GM19193 (cell line): ENCODE data around the gene STUM.

Experiments used
- POLR2A ChIP-seq: IDR thresholded peaks from 4 replicates; pipeline ENCODE4 v1.6.1; 2011; ENCODE audit not compliant: insufficient read depth, insufficient read length; ENCODE audit errors: extremely low read depth

STUM gene

DNA sequence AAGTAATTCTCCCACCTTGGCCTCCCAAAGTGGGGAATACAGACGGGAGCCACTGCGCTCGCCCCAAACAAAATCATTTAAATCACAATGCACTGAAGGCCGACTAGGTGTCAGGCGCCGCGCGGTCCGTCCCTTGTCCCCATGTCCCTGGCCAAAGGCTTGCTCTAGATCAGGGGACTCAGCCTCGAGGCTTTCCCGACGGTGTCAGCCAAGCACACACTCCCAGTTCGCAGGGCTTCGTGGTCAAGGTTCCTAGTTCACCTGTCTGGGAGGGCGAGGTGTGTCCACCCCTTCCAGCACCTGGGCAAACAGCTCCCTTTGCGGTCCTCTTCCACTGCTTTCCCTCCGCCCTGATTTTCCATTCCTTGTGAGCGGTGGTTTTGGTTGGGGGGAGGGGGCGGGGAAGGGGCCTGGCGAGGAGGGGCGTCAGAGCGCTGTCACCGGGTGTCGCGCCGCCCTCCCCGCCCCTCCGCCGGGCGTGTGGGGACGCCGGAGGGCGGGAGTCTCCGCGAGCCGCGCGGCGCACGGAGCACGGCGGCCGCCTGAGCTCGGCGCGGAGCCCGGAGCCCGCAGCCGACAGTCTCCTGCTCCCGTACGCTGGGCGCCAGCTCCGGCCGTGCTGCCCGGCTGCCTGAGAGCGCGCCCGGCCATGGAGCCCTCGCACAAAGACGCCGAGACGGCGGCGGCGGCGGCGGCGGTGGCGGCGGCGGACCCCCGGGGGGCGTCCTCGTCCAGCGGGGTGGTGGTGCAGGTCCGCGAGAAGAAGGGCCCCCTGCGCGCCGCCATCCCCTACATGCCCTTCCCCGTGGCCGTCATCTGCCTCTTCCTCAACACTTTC is at the start of gene STUM:
Gene STUM, plus strand, starts transcription at position 509 of the 838 bp plus-strand sequence. Its CDS starts 141 bp downstream, at position 650.
- no peak for TF ChIP-seq POLR2A

GRCh38 chr1:226506021-226506420 is 42.5 kb upstream of the STUM start:
- TF ChIP-seq POLR2A, result no peak

DNA sequence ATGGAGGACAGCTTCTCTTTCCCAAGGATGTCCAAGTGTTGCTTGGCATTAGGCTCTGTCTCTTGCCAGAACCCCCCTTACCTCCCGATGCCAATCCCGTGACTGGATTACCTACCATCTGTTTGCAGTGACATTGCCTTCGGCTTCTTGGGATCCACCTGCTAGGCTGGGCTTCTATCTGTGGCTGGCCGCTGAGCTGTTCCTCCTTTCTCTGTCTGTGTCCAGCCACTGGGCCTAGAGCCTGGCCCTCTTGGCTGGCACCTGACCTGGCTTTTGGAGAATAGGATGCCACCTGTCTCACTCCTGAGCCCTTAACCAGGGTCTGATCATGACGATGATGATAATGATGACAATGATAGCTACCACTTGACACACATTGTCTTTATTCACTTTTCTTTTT is 41.6 kb upstream of the STUM start:
- no peak for TF ChIP-seq POLR2A

DNA sequence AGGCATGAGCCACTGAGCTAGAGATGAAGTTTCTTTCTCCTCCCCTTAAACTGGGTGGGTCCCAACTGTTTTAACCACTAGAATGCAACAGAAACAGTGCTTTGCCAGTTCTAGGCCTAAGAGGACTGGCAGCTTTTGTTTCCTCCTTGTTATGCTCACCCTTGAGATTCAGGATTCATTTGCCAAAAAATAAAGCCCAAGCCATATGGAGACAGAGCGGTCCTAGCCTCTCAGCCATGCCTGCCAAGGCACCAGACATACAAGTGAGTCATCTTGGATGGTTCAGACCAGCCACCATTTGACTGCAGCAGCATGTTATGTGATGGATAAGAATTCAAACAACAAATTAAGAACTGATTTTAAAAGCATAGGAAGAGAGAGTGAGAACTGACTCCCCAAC is 38.1 kb upstream of the STUM start:
- TF ChIP-seq POLR2A, result no peak

GRCh38 chr1:226511296-226511695 is 37.3 kb upstream of the STUM start:
- TF ChIP-seq POLR2A, result no peak

DNA sequence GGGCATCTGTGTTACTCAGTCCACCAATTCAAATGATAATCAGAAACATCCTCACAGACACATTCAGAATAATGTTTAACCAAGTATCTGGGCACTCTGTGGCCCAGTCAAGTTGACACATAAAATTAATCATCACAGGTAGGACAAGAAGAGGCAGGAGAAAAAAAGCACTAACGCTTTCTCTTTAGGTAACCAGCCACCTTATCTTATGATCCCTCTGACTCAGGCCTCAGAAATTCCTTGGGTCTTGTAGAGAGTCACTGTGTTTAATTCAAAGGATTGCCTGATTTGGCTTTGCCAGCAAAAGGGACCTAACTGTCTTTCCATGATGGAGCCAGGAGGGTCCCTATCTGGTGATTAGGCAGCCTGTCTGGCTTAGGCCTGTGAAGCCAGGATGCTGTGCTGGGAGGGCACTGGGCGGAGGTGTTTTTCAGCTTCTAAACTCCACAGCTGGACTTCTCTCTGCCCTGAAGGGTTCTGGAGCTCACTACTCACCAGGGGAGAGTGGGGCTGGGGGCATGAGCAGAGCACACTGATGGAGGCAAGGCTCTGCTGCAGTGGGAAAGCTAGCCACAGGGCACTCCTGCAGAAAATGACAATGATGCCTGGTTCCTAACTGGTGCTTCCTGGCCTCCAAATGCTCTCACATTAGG is 36.4 kb upstream of the STUM start:
- TF ChIP-seq POLR2A, result no peak

DNA sequence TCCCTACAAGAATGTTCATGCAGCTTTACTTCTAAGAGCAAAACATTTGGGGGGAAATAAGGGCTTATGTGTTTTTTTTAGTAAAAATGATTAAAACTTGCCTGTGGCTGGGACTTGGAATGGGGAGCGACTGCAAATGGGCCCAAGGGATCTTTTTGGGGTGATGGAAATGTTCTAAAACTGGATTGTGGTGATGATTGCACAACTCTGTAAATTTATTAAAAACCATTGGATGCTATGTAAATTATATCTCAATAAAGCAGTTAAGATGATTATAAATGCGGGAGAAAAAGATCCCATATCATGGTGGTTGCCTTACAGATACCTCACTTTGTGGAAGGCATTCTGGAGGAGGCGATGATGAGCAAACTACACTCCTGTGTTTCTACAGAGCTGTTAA is 30.2 kb upstream of the STUM start:
- TF ChIP-seq POLR2A, result no peak

- no peak for TF ChIP-seq POLR2A
Measured at GRCh38 chr1:226519135-226519534, 29.4 kb upstream of the STUM start.

DNA sequence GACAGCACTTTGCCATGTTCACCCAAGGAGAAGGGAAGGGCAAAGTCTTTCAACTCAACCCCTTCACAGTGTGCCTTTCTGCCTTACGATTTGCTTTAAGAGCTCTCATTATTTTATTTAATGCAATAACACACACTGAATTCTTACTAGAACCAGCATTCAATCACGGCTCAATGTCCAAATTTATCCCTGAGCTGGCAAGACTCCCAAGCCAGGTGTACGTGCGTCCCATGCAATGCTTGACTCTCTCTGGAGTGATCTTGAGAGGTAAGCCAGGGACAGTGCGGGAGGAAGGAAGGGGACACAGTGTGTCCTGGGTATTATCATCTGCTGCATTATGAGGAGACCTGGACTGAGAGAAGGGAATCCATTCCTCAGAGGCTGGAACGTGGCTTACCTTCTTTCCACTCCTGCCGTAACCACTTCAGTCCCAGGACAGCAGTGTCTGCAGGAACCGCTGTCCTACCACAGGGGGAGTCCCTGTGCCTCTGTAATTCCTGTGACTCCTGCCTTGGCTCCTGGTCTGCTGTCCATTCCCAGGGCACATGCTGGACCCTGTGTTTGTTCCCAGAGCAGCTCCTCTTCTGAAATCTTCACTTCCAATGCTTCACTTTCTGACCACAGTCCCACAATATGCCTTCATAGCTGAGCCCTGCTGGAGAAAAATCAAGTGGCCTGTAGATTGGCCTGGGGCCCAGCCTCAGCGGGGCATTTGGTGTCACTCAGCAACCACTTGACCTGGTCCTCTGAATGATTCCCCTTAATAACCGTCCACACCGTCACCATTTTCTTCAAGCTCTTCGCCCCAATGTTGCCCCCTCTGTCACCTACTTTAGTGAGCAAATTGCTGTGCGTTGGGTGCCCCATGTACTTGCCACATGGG is 28.6 kb upstream of the STUM start:
- TF ChIP-seq POLR2A, result no peak

GRCh38 chr1:226520640-226521355 is 27.8 kb upstream of the STUM start:
- no peak for TF ChIP-seq POLR2A

DNA sequence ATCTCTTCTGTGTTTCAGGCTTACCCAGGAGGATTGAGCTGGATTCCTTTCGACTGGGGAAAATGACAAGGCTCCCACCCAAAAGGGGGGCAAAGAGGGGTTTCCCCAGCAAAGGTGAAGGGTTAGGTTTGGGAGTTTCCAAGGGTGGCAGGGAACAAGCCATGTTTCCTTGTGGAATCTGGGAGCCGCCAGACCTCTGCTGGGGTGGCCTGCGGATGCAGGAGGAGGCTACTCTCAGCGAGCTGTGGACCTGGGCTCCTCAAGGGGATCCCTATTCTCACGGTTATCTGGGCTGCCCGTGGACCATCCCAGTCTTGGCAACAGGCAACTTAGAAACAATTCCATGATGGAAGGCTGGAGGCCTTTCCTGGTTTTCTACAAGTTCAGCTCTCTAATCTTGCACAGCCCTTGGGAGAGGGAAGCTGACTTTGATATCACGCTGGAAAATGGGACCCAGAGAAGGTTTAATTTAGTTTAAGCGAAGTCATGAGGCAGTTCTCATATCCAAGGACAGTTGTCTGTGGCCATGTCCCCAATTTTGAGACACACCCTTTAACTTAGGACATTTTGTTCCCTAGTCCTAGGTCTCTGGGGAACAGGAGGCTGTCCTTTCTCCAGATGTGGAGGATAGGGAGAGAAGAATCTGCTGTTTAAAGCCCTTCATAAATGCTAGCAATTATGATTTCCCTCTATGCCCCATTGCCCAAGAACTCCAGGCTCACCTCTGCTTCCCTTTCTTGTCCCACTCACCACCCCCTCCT is 24.7 kb upstream of the STUM start:
- TF ChIP-seq POLR2A, result no peak

- TF ChIP-seq POLR2A, result no peak
Measured at GRCh38 chr1:226524547-226524946, 24.0 kb upstream of the STUM start.

- no peak for TF ChIP-seq POLR2A
Measured at GRCh38 chr1:226525750-226526149, 22.8 kb upstream of the STUM start.
